NCI-H1048 (cell line): ENCODE data around the gene PEMT.
"Not testable (repeated sequence)": the region's sequence is repeated elsewhere in the genome, so short reads cannot be mapped to it uniquely, and the experiment has no call there.

Experiments
- DNase-seq: peaks from one replicate; lab custom pipeline; 2025; lab: John Stamatoyannopoulos, UW

Gene PEMT

GRCh38 chr17:17487998-17488397 lies 103.5 kb downstream of the PEMT start:
- no peak for DNase-seq

GRCh38 chr17:17486416-17486815 lies 105.1 kb downstream of the PEMT start:
- DNase-seq: not testable (repeated sequence)

DNA sequence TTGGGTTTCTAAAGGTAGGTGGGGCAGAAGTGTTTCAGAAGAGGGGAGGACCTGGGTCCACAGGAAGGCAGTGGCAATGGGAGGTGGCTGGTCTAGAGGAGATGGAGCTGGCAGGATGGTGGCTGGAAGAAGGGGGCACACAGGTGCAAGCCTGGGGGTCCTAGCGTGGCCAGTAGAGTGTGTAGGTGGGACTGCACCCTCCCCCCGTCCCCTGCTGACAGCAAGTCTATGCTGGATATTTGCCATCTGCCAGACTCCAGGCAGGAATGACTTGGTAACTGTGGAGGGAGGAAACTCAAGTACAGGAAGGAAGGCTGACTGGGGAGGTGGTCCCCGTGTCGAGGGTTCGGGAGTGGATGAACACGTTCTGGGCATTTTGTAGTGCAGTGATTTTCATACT lies 106.1 kb downstream of the PEMT start:
- DNase-seq: no peak

- no peak for DNase-seq
Observed at GRCh38 chr17:17484451-17484899, 107.0 kb downstream of the PEMT start.

DNA sequence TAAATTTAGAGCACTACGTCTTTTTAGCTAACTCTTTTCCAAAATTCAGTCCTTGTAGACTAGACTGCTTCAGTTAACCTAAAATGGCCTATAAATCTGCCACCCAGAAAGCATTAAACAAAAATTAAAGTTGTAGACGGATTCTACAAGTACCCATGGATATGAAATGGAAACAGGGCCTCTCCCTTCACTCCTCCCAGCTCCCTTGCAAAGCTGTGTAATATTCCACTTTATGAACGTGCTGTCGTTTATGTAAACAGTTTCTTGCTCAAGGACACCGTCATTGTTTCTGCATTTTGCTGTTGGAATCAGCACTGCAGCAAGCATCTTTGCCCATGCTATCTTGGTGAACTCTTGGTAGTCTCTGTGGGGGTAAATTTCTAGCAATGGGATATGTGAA lies 109.6 kb downstream of the PEMT start:
- DNase-seq: no peak

GRCh38 chr17:17480593-17481148 lies 110.8 kb downstream of the PEMT start:
- DNase-seq: no peak

- DNase-seq: no peak
Observed at GRCh38 chr17:17479209-17479608, 112.3 kb downstream of the PEMT start.

DNA sequence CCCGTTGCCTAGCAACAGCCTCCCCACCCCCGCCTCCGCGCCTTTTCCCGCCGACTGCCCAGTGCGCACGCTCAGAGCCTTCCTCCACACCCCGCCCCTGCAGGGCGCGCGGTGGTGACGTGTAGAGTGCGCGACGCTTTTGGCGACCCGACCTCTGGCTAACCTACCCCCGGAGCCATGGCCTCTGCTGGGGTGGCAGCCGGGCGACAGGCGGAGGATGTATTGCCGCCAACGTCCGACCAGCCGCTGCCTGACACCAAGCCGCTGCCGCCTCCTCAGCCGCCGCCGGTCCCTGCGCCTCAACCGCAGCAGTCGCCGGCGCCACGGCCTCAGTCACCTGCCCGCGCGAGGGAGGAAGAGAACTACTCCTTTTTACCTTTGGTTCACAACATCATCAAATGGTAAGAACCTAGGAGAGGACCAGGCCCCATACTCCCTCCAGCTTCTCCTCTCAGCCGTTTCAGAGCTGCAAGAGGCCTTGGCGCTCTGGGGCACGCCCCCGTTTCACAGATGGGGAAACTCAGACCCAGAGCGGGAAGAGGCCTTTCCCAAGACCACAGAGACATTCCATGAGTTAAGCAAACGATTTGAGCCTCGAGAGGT lies 114.5 kb downstream of the PEMT start, which contains the start of gene MED9:
Gene MED9, plus strand, starts transcription at position 136 of the 603 bp plus-strand sequence. Its CDS starts 42 bp downstream, at position 178.
- DNase-seq: peak; percentile 80

GRCh38 chr17:17474341-17474740 lies 117.2 kb downstream of the PEMT start:
- DNase-seq: no peak

DNA sequence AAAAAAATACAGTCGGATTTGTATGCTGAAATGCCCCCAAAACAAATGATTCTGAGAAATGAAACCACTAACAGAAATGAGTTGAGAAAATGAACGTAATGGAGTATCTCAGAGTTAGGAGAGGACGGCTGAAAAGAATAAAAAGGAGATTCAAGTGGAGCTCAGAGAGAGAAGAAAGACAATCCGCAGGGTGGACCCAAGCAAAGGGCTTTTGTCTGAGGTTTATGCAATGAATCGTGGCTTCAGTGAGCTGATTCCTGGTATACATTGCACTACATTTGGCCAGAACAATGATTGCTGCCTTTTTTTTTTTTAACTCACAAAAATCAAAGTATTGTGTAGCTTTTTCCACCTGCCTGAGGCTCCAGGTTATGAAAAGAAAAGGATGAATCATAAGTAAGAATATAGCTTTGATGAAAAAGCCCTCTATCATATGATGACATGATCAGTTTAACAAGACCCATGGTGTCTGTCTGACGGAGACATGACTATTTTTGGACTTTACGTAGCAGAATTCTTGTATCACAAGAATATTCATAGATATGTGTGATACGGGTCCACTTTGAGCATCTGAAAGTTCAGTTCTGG lies 119.1 kb downstream of the PEMT start:
- DNase-seq: no peak

GRCh38 chr17:17469996-17470395 lies 121.5 kb downstream of the PEMT start:
- no peak for DNase-seq

- DNase-seq: no peak
Observed at GRCh38 chr17:17469358-17469757, 122.2 kb downstream of the PEMT start.

DNA sequence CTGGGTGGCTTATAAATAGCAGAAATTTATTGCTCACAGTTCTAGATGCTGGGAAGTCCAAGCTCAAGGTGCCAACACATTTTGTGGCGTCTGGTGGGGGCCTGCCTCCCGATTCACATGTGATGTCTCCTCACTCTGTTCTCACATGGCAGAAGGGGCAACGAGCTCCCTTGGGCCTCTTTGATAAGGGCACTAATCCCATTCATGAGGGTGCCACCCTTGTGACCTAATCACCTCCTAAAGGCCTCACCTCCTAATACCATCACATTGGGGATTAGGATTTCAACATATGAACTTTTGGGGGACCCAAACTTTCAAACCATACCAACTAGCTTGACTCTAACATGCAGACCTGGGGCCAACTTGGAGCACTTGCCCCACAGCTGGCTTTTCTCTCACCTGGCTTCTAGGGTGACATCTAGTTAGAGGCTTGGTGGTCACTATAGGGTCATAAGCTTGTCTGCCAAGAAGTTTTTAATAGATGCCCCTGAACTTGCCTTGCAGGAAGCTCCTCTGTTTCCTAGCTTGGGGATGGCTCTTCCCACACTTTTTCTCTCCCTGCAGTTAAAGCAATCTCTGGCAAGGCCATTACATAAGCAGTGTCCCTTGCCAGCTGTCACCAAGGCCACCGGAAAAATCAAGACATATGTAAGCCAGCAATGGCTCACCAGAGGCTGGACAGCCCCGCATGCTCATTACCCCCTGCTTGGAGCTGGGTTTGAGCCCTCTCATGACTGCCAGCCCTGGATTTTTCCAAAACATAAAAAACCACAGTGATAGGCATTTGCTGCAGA lies 123.1 kb downstream of the PEMT start:
- DNase-seq: no peak

DNA sequence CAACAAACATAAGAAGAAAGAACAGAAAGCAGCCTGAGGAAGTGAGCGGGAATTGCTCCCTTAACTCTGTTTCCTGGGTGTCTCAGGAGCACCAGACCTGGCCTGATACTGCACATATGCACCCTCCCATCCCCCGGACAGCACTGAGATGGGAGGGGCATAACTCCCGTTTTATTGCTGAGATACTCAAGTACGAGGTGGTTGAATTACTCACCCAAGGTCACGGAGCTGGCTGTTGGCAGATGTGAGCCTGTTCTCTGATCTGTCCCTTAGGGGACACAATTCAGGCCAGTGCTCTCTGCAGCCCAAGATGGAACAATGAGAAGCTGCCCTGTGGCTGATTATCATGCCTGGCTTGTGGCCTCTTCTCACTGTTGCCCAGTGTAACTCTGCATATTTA lies 123.8 kb downstream of the PEMT start:
- no peak for DNase-seq

DNA sequence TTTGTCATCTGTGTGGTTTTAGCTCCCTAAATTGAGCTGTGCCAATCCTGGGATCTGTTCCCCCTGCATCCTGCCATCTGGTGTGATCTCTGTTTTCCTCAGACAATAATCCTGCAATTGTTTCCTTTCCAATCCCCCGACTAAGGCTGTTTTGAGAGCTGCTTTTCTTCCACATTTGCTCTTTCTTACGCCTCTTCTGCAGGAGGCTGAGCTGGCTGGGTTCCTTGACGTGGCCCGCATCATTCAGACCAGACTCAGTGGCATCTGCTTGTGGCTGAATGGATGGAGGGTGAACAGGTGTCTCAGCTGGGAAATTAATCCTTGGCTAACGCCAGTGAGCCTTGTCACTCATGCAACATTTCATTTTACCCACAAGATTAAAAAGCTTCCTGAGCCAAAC lies 124.5 kb downstream of the PEMT start:
- DNase-seq: no peak

GRCh38 chr17:17466511-17466910 lies 125.0 kb downstream of the PEMT start:
- DNase-seq: no peak

- DNase-seq: not testable (repeated sequence)
Observed at GRCh38 chr17:17465878-17466277, 125.6 kb downstream of the PEMT start.

DNA sequence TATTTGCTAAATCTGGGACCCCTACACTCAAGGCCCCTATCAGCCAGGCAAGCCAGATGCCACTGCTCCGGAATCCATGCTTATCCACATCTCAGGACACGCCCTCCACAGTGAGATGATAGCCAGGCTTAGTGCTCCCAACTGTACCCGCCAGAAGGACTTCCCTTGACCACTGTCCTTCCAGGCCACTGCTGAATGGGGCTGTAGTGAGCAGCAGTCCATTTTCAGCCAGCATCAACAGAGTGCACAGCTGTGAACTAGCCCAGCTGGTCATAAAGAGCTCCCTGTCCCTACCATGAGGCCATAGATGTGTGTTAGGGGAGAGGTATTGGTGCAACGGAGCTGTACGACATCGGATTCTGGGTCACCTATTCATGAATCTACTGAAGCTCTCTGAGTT lies 127.7 kb downstream of the PEMT start:
- no peak for DNase-seq

GRCh38 chr17:17462048-17462824 lies 129.3 kb downstream of the PEMT start:
- no peak for DNase-seq

GRCh38 chr17:17460038-17460437 lies 131.5 kb downstream of the PEMT start:
- DNase-seq: no peak

DNA sequence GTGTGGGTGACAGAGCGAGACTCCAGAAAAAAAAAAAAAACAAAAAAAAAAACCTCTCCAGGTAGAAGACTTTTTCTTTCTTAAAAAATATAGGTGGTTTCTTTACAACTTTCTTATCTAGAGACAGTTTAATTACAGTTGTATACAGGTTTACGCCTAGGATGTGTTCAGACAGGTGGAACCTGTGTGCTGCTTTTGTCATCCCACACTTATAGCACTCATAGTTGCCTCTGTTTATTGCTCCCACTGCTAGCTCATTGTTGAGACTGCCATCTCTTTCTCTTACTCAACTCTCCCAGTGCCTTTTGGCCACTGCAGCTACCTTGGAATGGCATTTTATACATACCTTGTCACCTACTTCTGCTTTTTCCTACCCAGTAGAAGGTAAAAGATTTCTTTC lies 133.8 kb downstream of the PEMT start:
- no peak for DNase-seq

- no peak for DNase-seq
Observed at GRCh38 chr17:17456251-17456650, 135.3 kb downstream of the PEMT start.
